Muscle layer of colon (tissue), 2 donors: ENCODE results near the gene MSRB3.

Experiments
- H3K27ac ChIP-seq: one replicate; pipeline ENCODE4 v1.7.0; 2013; ENCODE audit warnings: low read depth, mild to moderate bottlenecking, low read length, moderate library complexity
- H3K27me3 ChIP-seq, 2 donors: one replicate each; pipeline ENCODE4 v1.7.0; 2013; ENCODE audit warnings: low read length in 2 of 2, mild to moderate bottlenecking in 2 of 2; ENCODE audit not compliant: insufficient read depth in 2 of 2, control insufficient read depth in 1 of 2
- H3K36me3 ChIP-seq: one replicate; pipeline ENCODE4 v1.7.0; 2013; ENCODE audit warnings: mild to moderate bottlenecking, low read length; ENCODE audit not compliant: insufficient read depth
- H3K4me1 ChIP-seq: one replicate; pipeline ENCODE4 v1.7.0; 2013; ENCODE audit warnings: mild to moderate bottlenecking, low read length; ENCODE audit not compliant: insufficient read depth
- H3K4me3 ChIP-seq, 2 donors: one replicate each; pipeline ENCODE4 v1.7.0; 2013; ENCODE audit warnings: low read length in 2 of 2, low read depth in 1 of 2, mild to moderate bottlenecking in 1 of 2, moderate library complexity in 1 of 2
- H3K9ac ChIP-seq: one replicate; pipeline ENCODE4 v1.7.0; 2013; ENCODE audit warnings: low read length
- H3K9me3 ChIP-seq: one replicate; pipeline ENCODE4 v1.7.0; 2013; ENCODE audit warnings: mild to moderate bottlenecking, low read length
- donor health status: abdominal sarcoma.
- donor health status: Adenocarcinoma of cecum.

The MSRB3 gene

GRCh38 chr12:65278576-65279368, at the start of gene MSRB3:
MSRB3 (plus strand) TSS chr12:65278683; CDS start chr12:65308580, 29,897 bp downstream.
- peak within 1 kb of the TSS; percentile 70 for H3K27ac ChIP-seq
- H3K27me3 ChIP-seq = no peaks in the 10 kb centered on the region
- H3K36me3 ChIP-seq = peaks cover 4% of the 10 kb centered on the region
- no peaks in the 10 kb centered on the region for H3K9me3 ChIP-seq
- H3K9ac ChIP-seq = peak within 1 kb of the TSS; percentile 87
- peaks cover 24% of the 10 kb centered on the region for H3K4me1 ChIP-seq
- H3K4me3 ChIP-seq = peak within 1 kb of the TSS; percentile 51 to 76

- Histone ChIP-seq H3K27me3 (no peaks in the 10 kb centered on the region), H3K9me3 (no peaks in the 10 kb centered on the region), H3K4me1 (no peaks in the 10 kb centered on the region), H3K36me3 (peaks cover 5% of the 10 kb centered on the region), H3K27ac (no peak overlapping the region), H3K4me3 (no peak overlapping the region), H3K9ac (no peak overlapping the region)
These were observed 49.0 kb upstream of the MSRB3 start for GRCh38 chr12:65229441-65229840.

DNA sequence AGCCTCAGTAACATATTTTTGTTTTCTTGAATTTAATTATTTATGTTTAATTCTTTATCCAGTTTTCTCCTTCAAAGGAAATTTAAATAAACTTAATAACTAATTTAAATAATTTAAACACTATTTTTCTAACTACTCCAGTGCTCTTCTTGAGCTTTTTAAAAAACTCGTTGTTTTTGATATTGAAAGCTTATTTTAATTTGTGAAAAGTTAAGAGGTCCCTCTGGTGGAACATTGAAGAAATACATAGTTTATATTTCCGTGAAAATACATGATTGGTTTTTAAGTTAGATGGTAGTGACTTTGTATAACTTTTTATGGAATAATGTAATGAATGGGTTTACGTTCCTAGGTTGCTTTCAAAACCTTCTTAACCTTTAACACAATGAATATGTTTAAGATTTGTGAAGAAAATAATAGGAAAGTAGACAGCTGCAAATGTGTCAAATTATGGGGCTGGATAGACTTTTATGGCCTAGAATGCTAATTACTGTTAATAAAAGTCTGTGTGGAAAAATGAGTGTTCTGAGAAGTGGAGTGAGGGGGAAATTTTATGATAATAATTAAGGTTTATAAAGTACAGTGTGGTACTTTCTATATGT, 45.9 kb upstream of the MSRB3 start:
- peaks cover 5% of the 10 kb centered on the region for H3K36me3 ChIP-seq
- H3K27ac ChIP-seq = no peak overlapping the region
- no peaks in the 10 kb centered on the region for H3K4me1 ChIP-seq
- no peak overlapping the region for H3K4me3 ChIP-seq
- no peak overlapping the region for H3K9ac ChIP-seq
- H3K27me3 ChIP-seq = no peaks in the 10 kb centered on the region
- H3K9me3 ChIP-seq = no peaks in the 10 kb centered on the region

DNA sequence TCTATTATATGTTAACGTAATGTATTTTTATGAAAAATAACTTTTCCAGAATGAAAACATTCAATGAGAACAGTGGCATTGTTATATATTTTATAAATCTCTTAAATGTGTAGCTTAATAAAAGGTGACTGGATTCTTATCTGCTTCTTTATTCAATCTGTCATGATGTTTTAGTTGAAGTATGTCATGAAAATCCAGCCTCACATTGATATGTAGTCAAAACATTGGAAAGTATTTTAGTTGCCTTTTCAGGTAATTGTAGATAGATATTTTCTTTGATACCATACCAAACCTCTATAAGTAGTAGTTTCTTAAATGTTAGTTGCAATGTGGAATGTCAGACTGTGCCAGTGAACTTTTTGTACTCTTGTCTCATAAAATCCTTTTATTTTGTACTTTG, 41.3 kb upstream of the MSRB3 start:
- Histone ChIP-seq H3K36me3 (no peaks in the 10 kb centered on the region), H3K9me3 (no peaks in the 10 kb centered on the region), H3K9ac (no peak overlapping the region), H3K4me3 (no peak overlapping the region), H3K27ac (no peak overlapping the region), H3K4me1 (no peaks in the 10 kb centered on the region), H3K27me3 (no peaks in the 10 kb centered on the region)

GRCh38 chr12:65238609-65239008, 39.9 kb upstream of the MSRB3 start:
- no peak overlapping the region for H3K4me3 ChIP-seq
- H3K9ac ChIP-seq = no peak overlapping the region
- H3K36me3 ChIP-seq = peaks cover 13% of the 10 kb centered on the region

DNA sequence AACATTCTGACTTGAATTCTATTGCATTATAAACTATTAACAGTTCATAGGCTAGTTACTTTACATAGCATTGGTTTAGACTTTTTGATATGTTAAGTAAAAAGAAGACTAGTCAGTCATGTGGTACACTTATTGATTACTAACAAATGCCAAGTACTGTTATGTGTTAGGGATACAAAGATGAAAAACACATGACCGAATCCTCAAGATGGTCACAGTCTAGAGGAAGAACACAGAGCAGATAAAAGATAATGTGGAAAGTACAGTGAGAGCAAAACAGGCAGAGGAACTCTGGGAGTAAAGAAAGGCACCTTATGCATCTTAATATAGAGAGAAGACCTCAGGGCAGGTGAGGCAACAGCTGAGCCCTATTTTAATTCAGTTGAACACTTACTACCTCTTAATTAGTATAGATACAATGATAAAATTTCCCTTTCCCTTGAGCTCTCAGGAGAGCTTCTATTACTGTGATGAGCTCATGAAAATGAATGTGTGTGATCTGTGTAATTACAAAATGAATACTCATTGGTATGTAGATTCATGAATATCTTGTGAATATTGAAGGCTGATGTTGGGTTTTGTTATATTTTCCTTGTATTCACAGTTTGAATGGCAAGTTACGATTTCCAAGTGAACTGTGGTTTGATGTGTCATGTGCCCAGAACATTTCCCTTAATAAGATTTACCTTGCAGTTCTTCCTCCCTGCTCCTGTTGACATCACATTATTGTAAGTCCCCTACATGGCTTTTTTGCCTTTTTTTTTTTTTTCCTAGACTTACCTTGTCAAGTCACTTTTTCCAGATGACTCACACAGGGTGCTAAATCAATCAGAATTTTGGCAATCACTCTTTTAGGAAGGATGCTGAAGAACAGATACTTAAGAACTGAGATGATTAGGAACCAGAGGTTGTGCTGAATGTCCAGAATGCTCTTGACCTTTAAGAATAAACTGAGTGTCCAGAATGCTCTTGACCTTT, 29.5 kb upstream of the MSRB3 start:
- Histone ChIP-seq H3K4me1 (no peaks in the 10 kb centered on the region), H3K27ac (no peak overlapping the region), H3K4me3 (no peak overlapping the region), H3K27me3 (no peaks in the 10 kb centered on the region), H3K9ac (no peak overlapping the region), H3K9me3 (no peaks in the 10 kb centered on the region), H3K36me3 (peaks cover 8% of the 10 kb centered on the region)

More at GRCh38 chr12:65238609-65239008, 39.9 kb upstream of the MSRB3 start:
- Histone ChIP-seq H3K27me3 (no peaks in the 10 kb centered on the region), H3K27ac (no peak overlapping the region), H3K9me3 (no peaks in the 10 kb centered on the region), H3K4me1 (no peaks in the 10 kb centered on the region)

DNA sequence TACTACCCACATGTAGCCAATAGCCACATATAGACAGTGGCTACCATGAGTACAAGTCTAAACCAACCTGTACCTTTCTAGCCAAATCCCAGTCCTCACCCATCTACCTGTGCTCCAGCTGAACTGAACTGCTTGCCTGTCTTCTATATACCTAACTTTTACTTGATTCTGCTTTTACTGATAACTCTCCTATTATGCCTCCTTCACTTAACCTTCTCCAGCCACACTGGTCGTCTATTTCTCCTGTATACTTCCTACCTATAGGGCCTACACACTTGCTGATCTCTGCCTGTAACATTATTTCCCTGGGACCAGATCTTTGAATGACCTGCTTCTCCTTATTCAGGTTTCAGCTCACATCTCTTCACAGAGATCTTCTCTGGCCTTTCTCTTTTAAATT, 26.0 kb upstream of the MSRB3 start:
- H3K9me3 ChIP-seq = no peaks in the 10 kb centered on the region
- H3K4me1 ChIP-seq = no peaks in the 10 kb centered on the region
- H3K27ac ChIP-seq = no peak overlapping the region
- H3K9ac ChIP-seq = no peak overlapping the region
- no peaks in the 10 kb centered on the region for H3K36me3 ChIP-seq
- H3K27me3 ChIP-seq = no peaks in the 10 kb centered on the region
- H3K4me3 ChIP-seq = no peak overlapping the region

DNA sequence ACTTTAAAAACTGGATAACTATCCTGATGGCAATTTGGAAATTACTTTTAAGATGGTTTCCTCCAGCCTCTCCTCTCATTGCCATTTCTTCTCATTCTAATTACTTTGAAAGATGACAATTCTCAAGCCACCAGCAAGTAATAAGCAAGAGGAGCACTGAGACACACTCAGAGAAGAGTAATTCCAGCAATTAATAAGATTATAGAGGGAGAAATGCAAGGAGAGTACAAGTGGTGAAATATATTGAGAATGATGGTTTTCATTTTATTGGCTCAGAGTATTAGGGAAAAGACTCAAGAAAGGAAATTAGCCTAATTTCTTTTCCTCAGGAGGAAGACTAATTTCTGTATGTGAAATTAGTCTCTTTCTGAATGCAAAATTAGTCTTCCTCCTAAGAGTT, 20.5 kb upstream of the MSRB3 start:
- no peak overlapping the region for H3K9ac ChIP-seq
- H3K27ac ChIP-seq = no peak overlapping the region
- H3K36me3 ChIP-seq = no peaks in the 10 kb centered on the region
- no peaks in the 10 kb centered on the region for H3K27me3 ChIP-seq
- H3K4me1 ChIP-seq = no peaks in the 10 kb centered on the region
- H3K4me3 ChIP-seq = no peak overlapping the region
- H3K9me3 ChIP-seq = no peaks in the 10 kb centered on the region

DNA sequence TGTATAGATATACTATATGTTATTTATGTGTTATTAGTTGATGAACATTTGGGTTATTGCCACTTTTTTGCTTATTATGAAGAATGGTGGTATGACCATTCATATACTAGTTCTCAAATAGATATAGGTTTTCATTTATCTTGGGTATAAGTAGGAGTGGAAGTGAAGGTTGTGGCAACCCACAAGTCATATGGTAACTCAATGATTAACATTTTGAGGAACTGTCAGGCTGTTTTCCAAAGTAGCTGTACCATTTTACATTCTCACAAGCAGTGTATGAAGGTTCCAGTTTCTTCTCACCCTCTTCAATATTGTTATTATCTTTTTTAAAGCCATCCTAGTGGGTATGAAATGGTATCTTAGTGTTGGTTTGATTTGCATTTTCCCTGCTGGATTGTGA, 19.0 kb upstream of the MSRB3 start:
- no peak overlapping the region for H3K4me3 ChIP-seq

DNA sequence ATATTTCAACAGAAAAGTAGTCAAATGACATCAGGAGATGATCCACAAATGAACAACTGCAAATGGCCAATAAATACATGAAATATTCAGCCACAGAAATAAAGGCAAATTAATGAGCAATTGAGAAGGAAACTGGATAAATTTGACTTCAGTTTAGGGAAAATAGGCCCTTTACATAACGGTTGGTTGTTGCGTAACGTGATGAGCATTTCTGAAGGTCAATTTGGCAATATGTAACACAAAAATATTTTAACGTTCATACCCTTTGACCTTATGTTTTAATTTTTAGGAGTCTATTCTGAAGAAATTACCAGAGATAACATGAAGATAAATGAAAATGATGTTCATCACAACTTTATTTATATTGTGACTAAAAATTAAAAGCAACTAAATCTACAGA, 14.7 kb upstream of the MSRB3 start:
- H3K9me3 ChIP-seq = no peaks in the 10 kb centered on the region
- H3K27me3 ChIP-seq = no peaks in the 10 kb centered on the region
- no peak overlapping the region for H3K4me3 ChIP-seq
- H3K27ac ChIP-seq = no peak overlapping the region
- H3K36me3 ChIP-seq = no peaks in the 10 kb centered on the region
- no peaks in the 10 kb centered on the region for H3K4me1 ChIP-seq
- no peak overlapping the region for H3K9ac ChIP-seq

More for the DNA sequence above, 19.0 kb upstream of the MSRB3 start:
- no peaks in the 10 kb centered on the region for H3K27me3 ChIP-seq
- no peak overlapping the region for H3K9ac ChIP-seq
- no peaks in the 10 kb centered on the region for H3K9me3 ChIP-seq
- no peaks in the 10 kb centered on the region for H3K4me1 ChIP-seq
- no peaks in the 10 kb centered on the region for H3K36me3 ChIP-seq
- no peak overlapping the region for H3K27ac ChIP-seq

- Histone ChIP-seq H3K4me3 (no peak overlapping the region), H3K4me1 (no peaks in the 10 kb centered on the region), H3K27ac (no peak overlapping the region), H3K27me3 (no peaks in the 10 kb centered on the region), H3K9ac (no peak overlapping the region), H3K36me3 (no peaks in the 10 kb centered on the region), H3K9me3 (no peaks in the 10 kb centered on the region)
These were observed 12.1 kb upstream of the MSRB3 start for GRCh38 chr12:65266408-65266807.
